Measurements from ENCODE around the gene TMEM168. TPM values are rescaled to one million over a fixed set of nuclear protein-coding genes. Genes with fewer than 3 reads are reported as not detected.

TMEM168 gene
- total and polyA plus RNA-seq, 2 experiments from 2014 or later, result 5.2 to 14.8 TPM

DNA sequence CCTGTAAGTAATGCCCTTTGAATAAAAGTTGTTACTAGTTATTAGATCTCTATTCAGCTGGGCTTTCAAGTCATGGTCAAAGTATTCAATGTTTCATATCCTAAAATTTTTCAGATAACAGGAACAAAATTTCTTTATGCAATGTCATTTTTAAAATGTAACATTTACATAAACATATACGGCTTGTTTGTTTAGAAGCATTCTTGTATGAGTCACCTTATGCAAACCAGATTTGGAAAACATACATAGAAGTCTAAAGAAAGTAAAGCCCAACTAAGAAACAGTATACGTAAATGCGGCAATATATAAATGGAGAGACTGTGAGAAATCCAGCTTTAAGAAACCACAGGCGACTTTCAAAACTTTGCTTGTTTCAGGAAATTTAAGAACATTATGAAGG lies 10.5 kb downstream of the TMEM168 start:
- no peak overlapping the region for H3K27ac ChIP-seq (ENCODE audit: low read depth)
- no peaks in the 10 kb centered on the region for H3K9me3 Mint-ChIP-seq
- no peak overlapping the region for H2AFZ ChIP-seq
- no peaks in the 10 kb centered on the region for H3F3A ChIP-seq (replicated peaks; ENCODE audit: low read depth)
- H3K27me3 ChIP-seq (ENCODE audit: insufficient read depth), result no peaks in the 10 kb centered on the region
- no peaks in the 10 kb centered on the region for H3K36me3 ChIP-seq (ENCODE audit: insufficient read depth)
- no peaks in the 10 kb centered on the region for H3K4me1 ChIP-seq (ENCODE audit: insufficient read depth)
- H3K79me2 ChIP-seq (replicated peaks; ENCODE audit: insufficient read depth), result 0 out of 2 replicates have a peak, but pooled peaks cover 4% of the 10 kb centered on the region
- no peaks in the 10 kb centered on the region for H3K9me2 ChIP-seq (ENCODE audit: insufficient read depth)
- no peaks in the 10 kb centered on the region; the same call in 1 of the 3 replicates for H3K4me1 Mint-ChIP-seq
- ATAC-seq (no peak), DNase-seq (ENCODE audit: low spot score) (no peak)
- no peak overlapping the region for H3K4me2 ChIP-seq
- no peak overlapping the region for H3K4me3 Mint-ChIP-seq
- H3K36me3 Mint-ChIP-seq (ENCODE audit: low read depth), result peaks cover 5% of the 10 kb centered on the region; the same call in 1 of the 3 replicates
- no peaks in the 10 kb centered on the region for H3K27me3 Mint-ChIP-seq (ENCODE audit: insufficient read depth, low read depth, poor library complexity)
- no peak overlapping the region for H3K27ac Mint-ChIP-seq
- no peaks in the 10 kb centered on the region for H4K20me1 ChIP-seq (replicated peaks; ENCODE audit: insufficient read depth)
- TF ChIP-seq JUNB (IDR thresholded peaks at IDR 0.05; ENCODE audit: unreplicated experiment) (no peak), POLR2AphosphoS5 (IDR thresholded peaks at IDR 0.05; ENCODE audit: low read depth) (no peak), ZNF114 (CRISPR knock-in tag; IDR thresholded peaks at IDR 0.05) (no peak), NANOG (IDR thresholded peaks at IDR 0.05; ENCODE audit: borderline replicate concordance) (no peak), CREB1 (CRISPR knock-in tag; IDR thresholded peaks at IDR 0.05; ENCODE audit: low read depth) (no peak), ZNF331 (CRISPR knock-in tag; IDR thresholded peaks at IDR 0.05; ENCODE audit: low read depth) (no peak), STAT1 (IDR thresholded peaks at IDR 0.05; ENCODE audit: unreplicated experiment) (no peak), EZH2 (IDR thresholded peaks at IDR 0.05; ENCODE audit: low read depth, unreplicated experiment) (no peak), EZH2phosphoT487 (IDR thresholded peaks at IDR 0.05; ENCODE audit: unreplicated experiment) (no peak)
- TF ChIP-seq, protein P1, sequence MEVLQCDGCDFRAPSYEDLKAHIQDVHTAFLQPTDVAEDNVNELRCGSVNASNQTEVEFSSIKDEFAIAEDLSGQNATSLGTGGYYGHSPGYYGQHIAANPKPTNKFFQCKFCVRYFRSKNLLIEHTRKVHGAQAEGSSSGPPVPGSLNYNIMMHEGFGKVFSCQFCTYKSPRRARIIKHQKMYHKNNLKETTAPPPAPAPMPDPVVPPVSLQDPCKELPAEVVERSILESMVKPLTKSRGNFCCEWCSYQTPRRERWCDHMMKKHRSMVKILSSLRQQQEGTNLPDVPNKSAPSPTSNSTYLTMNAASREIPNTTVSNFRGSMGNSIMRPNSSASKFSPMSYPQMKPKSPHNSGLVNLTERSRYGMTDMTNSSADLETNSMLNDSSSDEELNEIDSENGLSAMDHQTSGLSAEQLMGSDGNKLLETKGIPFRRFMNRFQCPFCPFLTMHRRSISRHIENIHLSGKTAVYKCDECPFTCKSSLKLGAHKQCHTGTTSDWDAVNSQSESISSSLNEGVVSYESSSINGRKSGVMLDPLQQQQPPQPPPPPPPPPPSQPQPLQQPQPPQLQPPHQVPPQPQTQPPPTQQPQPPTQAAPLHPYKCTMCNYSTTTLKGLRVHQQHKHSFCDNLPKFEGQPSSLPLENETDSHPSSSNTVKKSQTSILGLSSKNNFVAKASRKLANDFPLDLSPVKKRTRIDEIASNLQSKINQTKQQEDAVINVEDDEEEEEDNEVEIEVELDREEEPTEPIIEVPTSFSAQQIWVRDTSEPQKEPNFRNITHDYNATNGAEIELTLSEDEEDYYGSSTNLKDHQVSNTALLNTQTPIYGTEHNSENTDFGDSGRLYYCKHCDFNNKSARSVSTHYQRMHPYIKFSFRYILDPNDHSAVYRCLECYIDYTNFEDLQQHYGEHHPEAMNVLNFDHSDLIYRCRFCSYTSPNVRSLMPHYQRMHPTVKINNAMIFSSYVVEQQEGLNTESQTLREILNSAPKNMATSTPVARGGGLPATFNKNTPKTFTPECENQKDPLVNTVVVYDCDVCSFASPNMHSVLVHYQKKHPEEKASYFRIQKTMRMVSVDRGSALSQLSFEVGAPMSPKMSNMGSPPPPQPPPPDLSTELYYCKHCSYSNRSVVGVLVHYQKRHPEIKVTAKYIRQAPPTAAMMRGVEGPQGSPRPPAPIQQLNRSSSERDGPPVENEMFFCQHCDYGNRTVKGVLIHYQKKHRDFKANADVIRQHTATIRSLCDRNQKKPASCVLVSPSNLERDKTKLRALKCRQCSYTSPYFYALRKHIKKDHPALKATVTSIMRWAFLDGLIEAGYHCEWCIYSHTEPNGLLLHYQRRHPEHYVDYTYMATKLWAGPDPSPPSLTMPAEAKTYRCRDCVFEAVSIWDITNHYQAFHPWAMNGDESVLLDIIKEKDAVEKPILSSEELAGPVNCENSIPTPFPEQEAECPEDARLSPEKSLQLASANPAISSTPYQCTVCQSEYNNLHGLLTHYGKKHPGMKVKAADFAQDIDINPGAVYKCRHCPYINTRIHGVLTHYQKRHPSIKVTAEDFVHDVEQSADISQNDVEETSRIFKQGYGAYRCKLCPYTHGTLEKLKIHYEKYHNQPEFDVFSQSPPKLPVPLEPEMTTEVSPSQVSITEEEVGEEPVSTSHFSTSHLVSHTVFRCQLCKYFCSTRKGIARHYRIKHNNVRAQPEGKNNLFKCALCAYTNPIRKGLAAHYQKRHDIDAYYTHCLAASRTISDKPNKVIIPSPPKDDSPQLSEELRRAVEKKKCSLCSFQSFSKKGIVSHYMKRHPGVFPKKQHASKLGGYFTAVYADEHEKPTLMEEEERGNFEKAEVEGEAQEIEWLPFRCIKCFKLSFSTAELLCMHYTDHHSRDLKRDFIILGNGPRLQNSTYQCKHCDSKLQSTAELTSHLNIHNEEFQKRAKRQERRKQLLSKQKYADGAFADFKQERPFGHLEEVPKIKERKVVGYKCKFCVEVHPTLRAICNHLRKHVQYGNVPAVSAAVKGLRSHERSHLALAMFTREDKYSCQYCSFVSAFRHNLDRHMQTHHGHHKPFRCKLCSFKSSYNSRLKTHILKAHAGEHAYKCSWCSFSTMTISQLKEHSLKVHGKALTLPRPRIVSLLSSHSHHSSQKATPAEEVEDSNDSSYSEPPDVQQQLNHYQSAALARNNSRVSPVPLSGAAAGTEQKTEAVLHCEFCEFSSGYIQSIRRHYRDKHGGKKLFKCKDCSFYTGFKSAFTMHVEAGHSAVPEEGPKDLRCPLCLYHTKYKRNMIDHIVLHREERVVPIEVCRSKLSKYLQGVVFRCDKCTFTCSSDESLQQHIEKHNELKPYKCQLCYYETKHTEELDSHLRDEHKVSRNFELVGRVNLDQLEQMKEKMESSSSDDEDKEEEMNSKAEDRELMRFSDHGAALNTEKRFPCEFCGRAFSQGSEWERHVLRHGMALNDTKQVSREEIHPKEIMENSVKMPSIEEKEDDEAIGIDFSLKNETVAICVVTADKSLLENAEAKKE (CRISPR knock-in tag; IDR thresholded peaks at IDR 0.05), result no peak
- TF ChIP-seq, protein P2, sequence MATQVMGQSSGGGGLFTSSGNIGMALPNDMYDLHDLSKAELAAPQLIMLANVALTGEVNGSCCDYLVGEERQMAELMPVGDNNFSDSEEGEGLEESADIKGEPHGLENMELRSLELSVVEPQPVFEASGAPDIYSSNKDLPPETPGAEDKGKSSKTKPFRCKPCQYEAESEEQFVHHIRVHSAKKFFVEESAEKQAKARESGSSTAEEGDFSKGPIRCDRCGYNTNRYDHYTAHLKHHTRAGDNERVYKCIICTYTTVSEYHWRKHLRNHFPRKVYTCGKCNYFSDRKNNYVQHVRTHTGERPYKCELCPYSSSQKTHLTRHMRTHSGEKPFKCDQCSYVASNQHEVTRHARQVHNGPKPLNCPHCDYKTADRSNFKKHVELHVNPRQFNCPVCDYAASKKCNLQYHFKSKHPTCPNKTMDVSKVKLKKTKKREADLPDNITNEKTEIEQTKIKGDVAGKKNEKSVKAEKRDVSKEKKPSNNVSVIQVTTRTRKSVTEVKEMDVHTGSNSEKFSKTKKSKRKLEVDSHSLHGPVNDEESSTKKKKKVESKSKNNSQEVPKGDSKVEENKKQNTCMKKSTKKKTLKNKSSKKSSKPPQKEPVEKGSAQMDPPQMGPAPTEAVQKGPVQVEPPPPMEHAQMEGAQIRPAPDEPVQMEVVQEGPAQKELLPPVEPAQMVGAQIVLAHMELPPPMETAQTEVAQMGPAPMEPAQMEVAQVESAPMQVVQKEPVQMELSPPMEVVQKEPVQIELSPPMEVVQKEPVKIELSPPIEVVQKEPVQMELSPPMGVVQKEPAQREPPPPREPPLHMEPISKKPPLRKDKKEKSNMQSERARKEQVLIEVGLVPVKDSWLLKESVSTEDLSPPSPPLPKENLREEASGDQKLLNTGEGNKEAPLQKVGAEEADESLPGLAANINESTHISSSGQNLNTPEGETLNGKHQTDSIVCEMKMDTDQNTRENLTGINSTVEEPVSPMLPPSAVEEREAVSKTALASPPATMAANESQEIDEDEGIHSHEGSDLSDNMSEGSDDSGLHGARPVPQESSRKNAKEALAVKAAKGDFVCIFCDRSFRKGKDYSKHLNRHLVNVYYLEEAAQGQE (IDR thresholded peaks at IDR 0.05; ENCODE audit: unreplicated experiment), result no peak
- TF ChIP-seq, protein P3, sequence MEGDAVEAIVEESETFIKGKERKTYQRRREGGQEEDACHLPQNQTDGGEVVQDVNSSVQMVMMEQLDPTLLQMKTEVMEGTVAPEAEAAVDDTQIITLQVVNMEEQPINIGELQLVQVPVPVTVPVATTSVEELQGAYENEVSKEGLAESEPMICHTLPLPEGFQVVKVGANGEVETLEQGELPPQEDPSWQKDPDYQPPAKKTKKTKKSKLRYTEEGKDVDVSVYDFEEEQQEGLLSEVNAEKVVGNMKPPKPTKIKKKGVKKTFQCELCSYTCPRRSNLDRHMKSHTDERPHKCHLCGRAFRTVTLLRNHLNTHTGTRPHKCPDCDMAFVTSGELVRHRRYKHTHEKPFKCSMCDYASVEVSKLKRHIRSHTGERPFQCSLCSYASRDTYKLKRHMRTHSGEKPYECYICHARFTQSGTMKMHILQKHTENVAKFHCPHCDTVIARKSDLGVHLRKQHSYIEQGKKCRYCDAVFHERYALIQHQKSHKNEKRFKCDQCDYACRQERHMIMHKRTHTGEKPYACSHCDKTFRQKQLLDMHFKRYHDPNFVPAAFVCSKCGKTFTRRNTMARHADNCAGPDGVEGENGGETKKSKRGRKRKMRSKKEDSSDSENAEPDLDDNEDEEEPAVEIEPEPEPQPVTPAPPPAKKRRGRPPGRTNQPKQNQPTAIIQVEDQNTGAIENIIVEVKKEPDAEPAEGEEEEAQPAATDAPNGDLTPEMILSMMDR (conservative IDR thresholded peaks at IDR 0.05; ENCODE audit: low read depth in 2 of 2), result no peak
- TF ChIP-seq, protein P4, sequence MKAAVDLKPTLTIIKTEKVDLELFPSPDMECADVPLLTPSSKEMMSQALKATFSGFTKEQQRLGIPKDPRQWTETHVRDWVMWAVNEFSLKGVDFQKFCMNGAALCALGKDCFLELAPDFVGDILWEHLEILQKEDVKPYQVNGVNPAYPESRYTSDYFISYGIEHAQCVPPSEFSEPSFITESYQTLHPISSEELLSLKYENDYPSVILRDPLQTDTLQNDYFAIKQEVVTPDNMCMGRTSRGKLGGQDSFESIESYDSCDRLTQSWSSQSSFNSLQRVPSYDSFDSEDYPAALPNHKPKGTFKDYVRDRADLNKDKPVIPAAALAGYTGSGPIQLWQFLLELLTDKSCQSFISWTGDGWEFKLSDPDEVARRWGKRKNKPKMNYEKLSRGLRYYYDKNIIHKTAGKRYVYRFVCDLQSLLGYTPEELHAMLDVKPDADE (IDR thresholded peaks at IDR 0.05), result no peak
- H3K4me3 ChIP-seq, result no peak overlapping the region
